Measurements from ENCODE around the gene LRRC71. TPM values are rescaled to one million over a fixed set of nuclear protein-coding genes. Genes with fewer than 3 reads are reported as not detected.

Gene LRRC71
- total RNA-seq, 1 experiment from 2014 or later: 0.22 TPM

Small RNA genes lying within 50 kb of the gene (microRNA-seq; reads per million reads assigned to microRNA genes)
- gene MIR765 (ENCODE audit: borderline number of aligned reads): not detected

Other genes with a start within 250 kb of the LRRC71 start
- 103 to 127 TPM (median 104 TPM) in 3 replicates for gene NES, start 243.2 kb upstream of the LRRC71 start, total RNA-seq (2021)
- gene CRABP2, start 215.0 kb upstream of the LRRC71 start, total RNA-seq (2021): 135 to 195 TPM (median 186 TPM) in 3 replicates
- gene METTL25B, start 192.2 kb upstream of the LRRC71 start, total RNA-seq (2021): 32.0 to 41.0 TPM (median 37.9 TPM) in 3 replicates
- gene ISG20L2, start 191.9 kb upstream of the LRRC71 start, total RNA-seq (2021): 37.2 to 43.8 TPM (median 42.2 TPM) in 3 replicates
- 35.1 to 37.4 TPM (median 35.2 TPM) in 3 replicates for gene MRPL24, start 179.5 kb upstream of the LRRC71 start, total RNA-seq (2021)
- gene HDGF, start 169.0 kb upstream of the LRRC71 start, total RNA-seq (2021): 301 to 339 TPM (median 318 TPM) in 3 replicates
- gene PRCC, start 153.1 kb upstream of the LRRC71 start, total RNA-seq (2021): 97.4 to 98.5 TPM (median 98.0 TPM) in 3 replicates
- 4.9 to 6.9 TPM (median 6.6 TPM) in 3 replicates for gene SH2D2A, start 103.8 kb upstream of the LRRC71 start, total RNA-seq (2021)
- gene INSRR, start 61.5 kb upstream of the LRRC71 start, total RNA-seq (2021): 0.05 to 0.11 TPM in 2 of 3 replicates, not detected in the other
- gene NTRK1, start 59.8 kb upstream of the LRRC71 start, total RNA-seq (2021): 0.23 to 0.42 TPM (median 0.23 TPM) in 3 replicates
- gene PEAR1, start 26.9 kb upstream of the LRRC71 start, total RNA-seq (2021): 0.89 to 1.6 TPM (median 1.0 TPM) in 3 replicates
- gene ARHGEF11, start 125.1 kb downstream of the LRRC71 start, total RNA-seq (2021): 31.8 to 38.1 TPM (median 32.8 TPM) in 3 replicates
- 0.13 to 0.30 TPM (median 0.25 TPM) in 3 replicates for gene ETV3L, start 179.2 kb downstream of the LRRC71 start, total RNA-seq (2021)
- 21.3 to 26.0 TPM (median 22.1 TPM) in 3 replicates for gene ETV3, start 217.8 kb downstream of the LRRC71 start, total RNA-seq (2021)